HG03066 (cell line): Measurements from ENCODE around the gene DAB1.

Experiments used
- ATAC-seq: cut with Tn5 transposase; IDR thresholded peaks from one replicate; pipeline ENCODE4 v1.9.1; 2021; ENCODE audit warnings: low read depth; ENCODE audit not compliant: unreplicated experiment

DAB1 gene

DNA sequence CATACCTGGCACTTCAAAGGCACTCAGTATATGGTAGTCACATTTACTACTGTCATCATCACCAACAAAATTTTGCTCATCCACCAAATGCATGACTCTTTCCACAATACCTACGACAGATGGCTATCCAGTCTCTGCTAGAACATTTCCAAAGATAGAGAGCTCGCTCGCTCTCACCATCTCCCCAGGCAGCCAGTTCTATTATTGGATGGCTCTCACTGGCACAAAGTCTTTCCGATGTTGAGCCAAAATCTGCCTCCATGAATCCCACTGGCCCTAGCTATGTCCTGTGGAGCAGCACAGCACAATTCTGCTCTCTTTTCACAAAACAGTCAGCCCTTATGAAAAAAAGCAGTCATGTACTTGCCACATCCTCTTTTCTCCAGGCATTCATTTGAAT lies 102.1 kb downstream of the DAB1 start:
- ATAC-seq, result no peak

DNA sequence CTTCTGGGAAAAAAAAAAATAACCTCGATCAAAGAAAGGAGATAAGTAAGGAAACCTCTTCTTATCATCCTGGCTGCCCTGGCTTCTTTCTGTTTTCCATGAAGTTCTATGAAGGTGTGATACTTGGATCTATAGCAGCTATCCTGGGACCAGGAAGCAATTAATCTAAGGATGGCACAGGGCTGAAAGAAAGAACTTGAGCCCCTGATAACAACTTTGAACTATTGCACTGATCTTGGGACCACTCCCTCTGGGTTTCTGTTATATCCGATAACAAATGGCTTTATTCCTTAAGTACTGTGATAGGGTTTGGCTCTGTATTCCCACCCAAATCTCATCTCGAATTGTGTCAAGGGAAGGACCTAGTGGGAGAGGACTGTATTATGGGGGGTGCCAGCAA lies 104.1 kb downstream of the DAB1 start:
- ATAC-seq, result no peak

DNA sequence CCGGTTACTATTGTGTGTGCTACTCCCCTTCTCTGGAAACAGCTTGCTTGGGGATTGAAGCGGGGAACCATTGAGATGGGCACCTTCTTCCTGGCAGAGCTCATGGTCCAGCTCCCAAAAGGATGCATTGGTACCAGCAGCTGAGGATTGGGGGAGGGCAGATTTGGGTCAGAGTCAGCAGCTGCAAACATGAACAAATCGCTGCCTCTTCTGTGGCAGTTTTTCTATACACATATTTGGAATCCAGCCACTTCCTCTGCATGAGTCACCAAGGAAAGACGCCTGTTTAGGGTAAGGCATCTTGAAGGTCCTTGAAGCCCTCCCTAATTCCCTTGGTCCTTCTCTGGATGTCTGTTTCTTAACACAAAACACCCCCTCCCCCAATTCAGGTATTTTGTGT lies 104.7 kb downstream of the DAB1 start:
- ATAC-seq, result no peak

DNA sequence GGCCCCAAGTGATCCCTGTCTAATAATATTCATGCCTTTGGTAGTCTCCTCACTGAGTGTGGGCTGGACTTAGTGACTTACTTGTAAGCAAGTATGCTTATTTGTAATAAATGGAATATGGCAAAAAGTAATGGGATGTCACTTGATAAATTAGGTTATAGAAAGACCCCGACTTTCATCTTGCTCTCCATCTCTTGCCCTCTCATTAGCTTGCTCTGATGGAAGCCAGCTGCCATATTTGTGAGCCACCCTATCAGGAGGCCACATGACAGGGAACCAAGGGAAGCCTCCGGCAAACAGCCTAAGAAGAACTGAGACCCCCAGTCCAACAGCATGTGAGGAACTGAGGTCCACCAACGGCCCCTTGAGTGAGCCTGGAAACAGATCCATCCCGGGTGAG lies 107.0 kb downstream of the DAB1 start:
- no peak for ATAC-seq

DNA sequence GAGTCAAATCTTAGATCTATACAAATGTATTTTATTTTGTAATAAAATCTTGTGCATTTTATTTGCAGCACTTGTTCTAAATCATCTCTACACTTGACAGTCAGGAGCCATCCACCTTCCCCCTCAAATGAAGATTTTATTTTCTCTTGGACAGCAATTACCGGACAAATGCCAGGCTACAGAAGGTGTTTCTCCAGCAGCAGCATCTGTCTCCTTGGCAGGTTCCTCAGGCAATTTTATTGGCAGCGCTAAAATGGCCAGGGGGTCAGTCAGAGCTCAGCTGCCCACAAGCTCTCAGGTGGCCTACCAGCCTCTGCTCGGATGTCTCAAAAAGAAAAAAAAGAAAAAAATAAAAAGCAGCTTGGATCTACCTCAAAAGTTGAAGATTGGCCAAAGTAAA lies 107.6 kb downstream of the DAB1 start:
- no peak for ATAC-seq

DNA sequence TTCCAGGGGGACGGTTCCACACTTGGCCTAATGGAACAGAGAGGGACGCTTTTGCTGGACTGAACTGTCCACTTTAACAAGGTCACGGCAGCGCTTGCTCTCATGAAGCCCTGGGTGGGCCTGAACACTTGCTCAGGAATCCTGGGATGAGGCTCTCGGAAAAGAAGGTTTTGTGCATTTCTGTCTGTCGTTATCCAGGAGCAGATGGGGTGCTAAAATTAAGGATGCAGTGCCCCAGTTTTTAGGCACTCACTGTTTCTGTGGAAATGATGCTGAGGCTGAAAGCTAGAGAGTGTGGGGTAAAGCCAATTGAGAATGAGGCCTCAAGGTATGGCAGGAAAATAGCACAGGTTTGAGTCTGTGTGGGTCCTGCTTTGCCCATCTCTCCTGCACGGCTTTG lies 111.0 kb downstream of the DAB1 start:
- ATAC-seq, result no peak

DNA sequence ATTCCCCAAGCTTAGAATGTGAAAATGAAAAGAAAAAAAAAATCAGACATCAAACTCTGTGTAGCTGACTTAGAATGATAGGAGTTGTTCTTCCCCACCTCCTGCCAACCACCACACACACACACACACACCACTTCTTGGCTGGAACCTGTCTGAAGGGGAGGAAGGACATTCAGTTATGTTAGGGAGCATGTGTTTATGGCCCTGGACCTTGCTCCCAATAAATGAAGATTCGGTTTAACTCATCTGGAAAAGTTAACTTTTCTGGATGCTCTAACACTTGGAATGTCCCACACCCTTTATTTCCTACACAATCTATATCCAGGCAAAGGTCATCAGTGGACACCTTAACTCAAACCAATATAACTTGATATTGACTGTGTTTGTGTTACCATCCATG lies 112.4 kb downstream of the DAB1 start:
- ATAC-seq, result no peak

DNA sequence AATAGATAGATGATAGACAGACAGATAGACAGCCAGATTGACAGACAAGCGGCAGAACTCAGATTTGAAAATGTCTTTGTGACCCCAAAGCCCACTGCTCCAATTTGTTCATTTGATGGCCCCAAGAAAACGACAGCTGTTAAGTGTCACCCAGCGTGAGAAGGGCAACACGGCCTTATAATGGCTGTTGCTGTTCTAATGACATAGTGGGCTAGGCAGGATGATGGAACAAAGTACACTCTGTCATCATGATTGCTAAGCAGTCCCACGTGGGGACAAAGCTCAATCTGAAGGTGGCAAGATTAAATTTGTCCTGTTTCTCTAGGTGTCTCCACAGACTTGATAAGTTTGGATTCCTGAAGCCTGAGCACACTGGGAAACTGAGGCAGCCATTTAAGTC lies 112.9 kb downstream of the DAB1 start:
- ATAC-seq, result no peak

DNA sequence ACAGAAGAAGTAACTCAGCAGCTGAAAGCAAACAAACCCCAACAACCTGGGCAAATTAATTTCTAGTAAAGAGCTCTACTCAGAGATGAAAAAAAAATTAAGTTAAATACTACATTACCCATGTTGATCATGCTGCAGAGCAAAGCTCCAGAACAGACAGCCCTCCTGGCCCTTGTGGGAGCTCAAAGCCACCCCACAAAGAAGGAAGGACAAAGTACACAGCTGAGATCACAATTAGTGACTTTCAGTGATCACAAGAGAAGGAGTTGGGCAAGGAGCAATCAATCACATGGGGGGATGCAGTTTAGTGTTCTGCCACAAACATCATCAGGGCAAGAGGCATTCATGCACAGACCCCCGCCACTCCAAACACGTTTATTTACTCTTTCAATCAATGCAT lies 114.2 kb downstream of the DAB1 start:
- ATAC-seq, result no peak

DNA sequence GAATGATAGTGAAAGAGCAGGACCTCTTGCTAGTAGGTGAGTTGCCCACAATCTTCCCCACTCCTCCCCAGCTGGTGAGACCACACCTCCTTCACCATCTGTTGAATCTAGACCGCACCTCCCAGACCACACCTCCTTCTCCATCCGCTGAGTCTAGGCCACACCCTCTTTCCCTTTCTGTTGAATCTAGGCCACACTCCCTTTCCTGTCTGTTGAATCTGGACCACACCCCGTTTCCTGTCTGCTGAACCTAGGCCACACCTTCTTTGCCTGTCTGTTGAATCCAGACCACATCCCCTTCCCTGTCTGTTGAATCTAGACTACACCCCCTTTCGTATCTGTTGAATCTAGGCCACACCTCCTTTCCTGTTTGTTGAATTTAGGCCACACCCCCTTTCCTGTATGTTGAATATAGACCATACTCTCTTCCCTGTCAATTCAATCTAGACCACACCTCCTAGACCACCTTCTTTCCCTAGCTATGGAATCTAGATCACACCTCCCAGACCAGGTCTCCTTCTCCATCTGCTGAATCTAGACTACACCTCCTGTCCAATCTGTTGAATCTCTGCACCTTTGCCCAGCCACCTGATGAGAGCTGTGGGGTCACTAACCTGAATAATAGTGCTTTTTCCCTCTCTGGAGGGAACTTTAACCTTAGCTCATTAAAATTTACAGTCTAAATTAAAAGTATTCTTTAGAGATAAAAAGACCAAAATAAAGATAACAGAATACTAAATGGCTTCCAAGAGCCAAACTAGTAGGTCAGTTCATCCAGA lies 116.3 kb downstream of the DAB1 start:
- no peak for ATAC-seq

DNA sequence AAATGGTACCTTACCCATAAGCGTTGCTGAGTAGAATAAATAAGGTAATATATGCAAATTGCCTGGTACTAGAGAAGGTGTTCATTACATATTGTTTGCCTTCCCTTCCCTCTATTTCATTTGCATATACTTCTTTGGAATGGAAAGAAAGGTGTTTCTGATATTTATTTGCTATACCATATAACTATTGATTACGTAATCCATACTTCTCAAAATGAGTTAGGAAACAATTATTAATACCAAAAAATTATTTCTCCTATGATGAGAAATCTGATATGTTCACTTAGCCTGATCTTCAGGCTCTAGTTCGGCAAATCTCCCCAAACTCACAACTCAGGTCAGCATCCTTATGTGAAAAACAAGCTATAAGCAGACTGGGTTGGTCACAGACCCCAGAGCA lies 119.3 kb downstream of the DAB1 start:
- no peak for ATAC-seq

DNA sequence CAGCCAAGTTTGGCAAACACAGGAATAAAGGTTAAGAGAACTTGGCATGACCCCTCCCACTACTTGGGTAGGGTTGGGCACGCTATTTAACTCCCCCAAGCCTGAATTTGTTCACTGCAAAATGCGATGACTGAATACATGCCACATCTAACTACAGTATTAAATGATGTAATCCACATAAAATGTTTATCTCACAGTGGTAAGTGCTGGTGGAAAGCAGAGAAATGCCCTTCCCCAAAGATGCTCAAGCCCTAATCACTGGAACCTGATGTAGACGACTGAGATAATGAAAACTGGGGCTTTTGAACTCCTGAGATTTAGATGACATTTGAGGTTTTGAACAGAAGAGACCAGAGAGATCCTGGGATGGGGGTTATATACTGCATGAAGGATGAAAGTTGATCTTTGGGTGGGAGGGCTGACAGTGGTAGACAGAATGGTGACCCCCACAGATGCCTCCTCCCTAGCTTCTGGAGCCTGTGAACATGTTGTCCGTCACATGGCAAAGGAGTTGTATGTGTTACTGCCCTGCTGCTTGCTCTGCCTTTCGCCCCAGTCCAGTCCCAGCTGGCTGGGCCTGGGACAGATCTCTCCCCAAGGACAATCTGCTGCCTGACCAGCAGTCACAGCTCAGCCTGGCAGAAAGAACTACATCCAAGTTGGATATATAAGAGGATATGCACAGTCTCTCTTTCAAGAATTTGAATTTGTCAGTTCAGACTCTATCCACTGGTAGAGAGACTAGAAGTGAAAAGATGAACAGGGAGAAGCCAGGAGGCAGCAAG lies 120.9 kb downstream of the DAB1 start:
- no peak for ATAC-seq

DNA sequence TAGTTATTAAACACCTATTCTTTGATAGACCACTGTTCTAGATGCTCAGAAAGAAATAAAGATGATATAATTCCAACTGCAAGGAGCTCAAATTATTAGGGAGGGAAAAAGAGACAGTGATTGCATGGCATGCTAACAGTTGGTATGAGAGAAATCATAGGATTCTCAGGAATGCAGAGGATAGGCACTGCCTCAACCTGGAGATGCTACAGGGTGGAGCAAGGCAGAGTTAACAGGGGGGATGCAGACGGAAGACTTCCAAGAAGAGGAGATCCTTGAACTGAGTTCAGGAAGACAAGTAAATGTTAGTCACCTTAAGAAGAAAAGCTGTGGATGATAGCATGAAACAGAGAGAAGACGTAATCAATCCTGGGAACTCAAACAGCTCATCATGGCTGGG lies 123.7 kb downstream of the DAB1 start:
- ATAC-seq, result no peak

DNA sequence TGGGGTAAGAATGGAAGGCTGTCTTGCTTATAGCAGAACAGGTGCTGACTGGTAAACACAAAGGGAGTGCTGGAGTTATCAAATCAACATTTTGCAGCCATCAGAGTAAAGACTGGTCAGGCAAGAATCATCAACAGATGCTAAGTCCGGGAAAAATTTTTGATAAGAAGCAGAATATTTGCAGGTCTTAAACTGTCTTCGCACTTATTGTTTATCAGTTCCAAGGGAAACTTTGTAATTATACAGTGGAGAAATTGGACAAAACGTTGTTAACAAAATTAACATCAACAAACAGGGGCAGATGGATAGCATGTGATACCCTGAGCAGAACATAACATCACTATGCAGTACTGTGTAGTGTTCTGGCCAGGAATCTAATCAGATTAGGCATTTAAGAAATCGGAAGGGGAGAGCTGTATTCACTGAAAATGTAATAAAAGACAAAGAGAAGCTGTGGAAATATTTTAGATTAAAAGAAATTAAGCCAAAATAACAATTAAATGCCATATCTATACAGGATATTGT lies 127.1 kb downstream of the DAB1 start:
- no peak for ATAC-seq

DNA sequence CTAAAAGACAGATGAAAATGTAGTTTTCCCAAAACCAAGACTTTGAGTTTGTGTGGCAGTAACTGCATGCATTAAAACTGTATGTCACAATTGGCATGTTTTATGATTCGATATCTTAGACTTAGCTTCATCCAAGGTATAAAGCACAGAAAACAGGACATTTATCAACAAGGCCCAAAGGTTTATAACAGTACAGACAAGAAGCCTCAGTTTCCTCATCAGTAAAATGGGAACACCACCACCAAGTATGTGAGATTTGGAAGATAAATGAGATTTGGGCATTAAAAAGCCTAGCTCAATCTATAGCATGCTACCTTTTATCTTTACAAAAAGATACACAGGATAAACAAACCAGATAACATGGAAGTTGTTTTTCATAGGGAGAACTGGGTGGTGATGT lies 128.5 kb downstream of the DAB1 start:
- ATAC-seq, result no peak

DNA sequence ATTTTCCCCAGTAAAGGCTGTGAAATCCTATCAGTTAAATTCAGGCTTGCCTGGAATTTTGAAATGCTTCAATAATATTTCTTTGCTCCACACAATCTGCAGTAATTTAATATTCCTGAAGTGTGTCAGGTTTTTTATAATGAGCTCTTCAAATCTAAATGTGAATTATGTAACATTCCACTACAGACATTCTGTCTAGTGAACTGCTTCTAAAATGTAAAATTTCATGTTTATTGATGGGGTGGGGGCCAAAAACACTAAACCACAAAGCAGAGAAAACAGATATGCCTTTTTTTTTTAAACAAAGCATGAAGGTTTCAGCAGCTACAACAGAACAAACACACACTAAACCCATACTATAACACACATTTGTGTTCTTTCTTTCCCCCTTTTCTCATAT lies 129.7 kb downstream of the DAB1 start:
- ATAC-seq, result no peak

DNA sequence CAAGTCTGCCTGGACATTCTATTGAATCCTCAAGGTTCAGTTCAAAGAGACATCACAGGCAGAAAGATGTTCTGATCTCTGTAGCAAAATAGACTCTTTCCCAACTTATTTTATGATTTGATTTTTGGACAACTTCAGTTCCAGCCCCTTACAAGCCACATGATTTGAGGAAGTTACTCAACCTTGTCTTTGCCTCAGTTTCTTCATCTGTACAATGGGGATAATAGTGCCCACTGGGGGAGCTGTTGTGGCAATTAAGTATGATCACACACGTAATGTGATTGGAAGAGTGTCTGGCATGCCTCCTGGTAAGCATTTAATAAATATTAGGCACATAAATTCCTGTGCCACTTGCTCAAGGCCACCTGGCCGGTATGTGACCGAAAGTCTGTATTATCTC lies 130.6 kb downstream of the DAB1 start:
- no peak for ATAC-seq

DNA sequence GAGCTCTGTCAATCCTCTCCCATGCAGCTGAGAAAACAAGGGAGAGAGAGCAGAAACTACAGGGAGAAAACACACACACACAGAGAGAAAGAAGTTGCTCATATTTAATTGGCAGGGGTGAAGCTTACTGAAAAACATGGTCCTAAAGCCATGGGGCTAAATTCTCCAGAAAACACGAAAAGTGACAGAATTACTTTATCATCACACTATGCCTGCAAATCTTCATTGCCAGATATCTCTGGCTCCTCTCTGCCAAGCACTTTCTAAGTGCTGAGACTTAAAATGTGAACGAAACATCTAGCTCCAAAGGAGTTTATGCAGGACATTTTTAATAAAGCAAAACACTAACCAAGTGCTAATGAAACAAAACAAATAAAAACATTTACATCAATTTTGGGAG lies 134.1 kb downstream of the DAB1 start:
- no peak for ATAC-seq

DNA sequence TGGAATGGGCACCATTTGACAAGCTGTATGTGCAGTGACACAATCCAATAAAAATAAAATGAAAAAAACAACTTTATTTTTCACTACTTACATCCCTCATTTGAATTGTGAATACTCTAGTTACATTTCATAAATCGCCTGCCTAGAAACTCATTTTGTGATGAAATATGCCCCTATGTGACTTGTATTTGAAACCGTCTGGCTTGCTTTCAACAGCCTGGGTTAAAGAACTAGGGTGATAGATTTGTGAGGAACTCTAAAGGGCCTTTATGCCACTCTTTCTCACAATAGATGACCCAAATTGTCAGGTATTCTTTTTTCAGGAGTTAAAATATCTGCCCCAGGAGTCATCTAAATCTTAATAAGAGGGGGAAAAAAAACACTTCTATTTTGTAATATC lies 137.9 kb downstream of the DAB1 start:
- ATAC-seq, result no peak

DNA sequence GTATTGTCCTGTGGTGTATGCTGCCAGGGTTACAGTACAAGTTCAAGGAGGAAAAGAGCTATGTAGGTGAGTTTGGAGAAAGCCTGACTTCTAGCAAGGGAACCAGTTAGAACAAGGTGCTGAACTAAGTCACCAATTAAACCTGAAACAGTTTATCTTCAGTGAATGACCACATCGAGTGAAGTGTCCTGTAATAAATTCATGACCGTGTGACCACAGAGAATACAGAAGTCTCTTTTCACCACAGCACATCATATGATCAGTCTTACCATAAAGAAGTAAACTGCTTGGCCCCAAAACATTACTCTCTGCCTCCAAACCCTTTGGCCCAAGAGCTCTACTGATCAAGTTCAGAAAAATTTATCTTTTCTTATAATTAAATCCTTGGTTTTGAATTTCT lies 141.4 kb downstream of the DAB1 start:
- no peak for ATAC-seq

DNA sequence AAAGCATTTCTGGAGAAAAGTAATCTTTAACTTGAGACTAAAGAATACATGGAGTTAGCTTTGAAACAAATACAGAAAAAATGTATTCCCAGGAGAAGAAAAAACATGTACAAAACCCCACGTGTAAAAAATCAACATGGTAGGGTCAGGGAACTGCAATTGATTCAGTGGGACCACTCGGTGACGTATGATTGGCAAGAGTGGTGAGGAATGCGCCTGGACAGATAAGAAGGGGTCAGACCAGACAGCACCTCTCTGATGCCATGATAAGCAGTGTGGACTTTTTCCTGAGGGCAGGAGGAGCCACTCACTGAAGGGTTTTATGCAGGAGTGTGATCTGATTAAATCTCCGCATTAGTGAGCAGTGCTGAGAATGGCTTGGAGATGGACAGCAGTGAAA lies 142.5 kb downstream of the DAB1 start:
- ATAC-seq, result no peak
